ENCODE measurements around the gene ARID5B. TPM values are rescaled to one million over a fixed set of nuclear protein-coding genes. Genes with fewer than 3 reads are reported as not detected.

The ARID5B gene
- total RNA-seq, 1 experiment from 2014 or later, result 168 TPM

DNA sequence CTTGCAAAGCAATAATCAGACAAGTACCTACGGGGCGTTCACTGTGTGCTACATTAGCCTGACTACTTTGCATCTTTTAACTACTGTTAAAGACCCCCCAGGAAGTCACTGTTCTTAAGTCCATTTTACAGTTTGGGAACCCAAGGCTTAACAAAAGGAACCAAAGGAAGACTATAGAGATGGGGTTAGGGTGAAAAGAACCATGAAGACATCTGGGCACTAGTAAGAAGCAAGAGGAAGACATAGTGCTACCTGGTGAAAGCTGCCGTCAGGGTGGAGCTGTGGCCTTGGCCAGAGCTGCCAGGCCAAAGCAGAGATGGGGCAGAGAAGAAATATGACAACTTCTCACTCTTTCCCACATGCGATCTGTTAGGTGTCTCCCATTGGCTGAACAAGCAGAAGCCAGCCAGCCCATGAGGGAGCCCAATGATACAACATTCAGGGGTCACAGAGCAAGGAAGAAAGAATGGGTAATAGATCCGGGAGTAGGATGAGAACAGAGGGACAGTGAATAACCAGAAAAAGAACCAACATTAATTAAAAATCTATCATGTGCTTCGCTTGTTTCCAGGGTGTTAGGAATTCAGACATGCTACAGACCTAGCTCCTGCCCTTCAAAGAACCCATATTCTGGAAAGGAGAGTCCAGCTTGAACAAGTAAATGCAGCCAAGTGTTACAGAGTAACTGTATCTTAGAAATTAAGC lies 85.4 kb downstream of the ARID5B start:
- H3K27ac Mint-ChIP-seq (ENCODE audit: unreplicated experiment), result peak overlapping the region; percentile 26
- BruUV-seq (replicated peaks), result no TSS peak
- no peak for DNase-seq

DNA sequence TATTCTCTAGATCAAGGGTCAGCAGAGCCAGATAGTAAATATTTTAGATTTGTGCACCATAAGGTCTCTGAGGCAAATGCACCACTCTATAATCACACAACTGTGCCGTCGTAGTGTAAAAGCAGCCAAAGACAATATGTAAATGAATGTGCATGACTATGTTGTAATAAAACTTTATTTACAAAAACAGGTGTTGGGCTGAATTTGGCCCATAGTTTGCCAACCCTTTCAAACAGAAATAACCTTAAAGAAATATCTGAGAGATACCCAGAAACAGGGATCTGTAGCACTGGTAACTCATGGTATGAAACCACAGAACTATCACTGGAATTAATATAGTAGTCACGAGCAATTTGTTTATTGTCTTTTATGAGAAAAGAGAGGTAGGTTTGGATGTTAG lies 86.0 kb downstream of the ARID5B start:
- no peaks in the 10 kb centered on the region for H3K27me3 ChIP-seq (replicated peaks; ENCODE audit: control insufficient read depth, insufficient read depth, low read length)
- H3K27me3 Mint-ChIP-seq (ENCODE audit: insufficient read depth, unreplicated experiment), result no peaks in the 10 kb centered on the region
- H3K4me3 ChIP-seq (ENCODE audit: low read depth, low read length), result no peak overlapping the region
- H3K4me1 Mint-ChIP-seq (ENCODE audit: low read depth, unreplicated experiment), result peaks cover 67% of the 10 kb centered on the region
- H3K4me3 Mint-ChIP-seq (ENCODE audit: unreplicated experiment), result no peak overlapping the region
- DNase-seq, result no peak
- peaks cover 95% of the 10 kb centered on the region for H3K36me3 Mint-ChIP-seq (ENCODE audit: insufficient read depth, unreplicated experiment)
- H3K36me3 ChIP-seq (ENCODE audit: control insufficient read depth, insufficient read depth, low read length), result peaks cover 4% of the 10 kb centered on the region; the same call in 1 of the 2 replicates
- no peaks in the 10 kb centered on the region for H3K9me3 ChIP-seq
- intact Hi-C loops (cut with micrococcal nuclease; ENCODE audit: unreplicated experiment), result no loop called here
- peak overlapping the region; percentile 45 for H3K27ac Mint-ChIP-seq (ENCODE audit: unreplicated experiment)
- H3K9me3 Mint-ChIP-seq (ENCODE audit: unreplicated experiment), result no peaks in the 10 kb centered on the region
- no TSS peak for BruUV-seq (replicated peaks)
- POLR2A ChIA-PET, result no interaction called here
- TF ChIP-seq, protein P1, sequence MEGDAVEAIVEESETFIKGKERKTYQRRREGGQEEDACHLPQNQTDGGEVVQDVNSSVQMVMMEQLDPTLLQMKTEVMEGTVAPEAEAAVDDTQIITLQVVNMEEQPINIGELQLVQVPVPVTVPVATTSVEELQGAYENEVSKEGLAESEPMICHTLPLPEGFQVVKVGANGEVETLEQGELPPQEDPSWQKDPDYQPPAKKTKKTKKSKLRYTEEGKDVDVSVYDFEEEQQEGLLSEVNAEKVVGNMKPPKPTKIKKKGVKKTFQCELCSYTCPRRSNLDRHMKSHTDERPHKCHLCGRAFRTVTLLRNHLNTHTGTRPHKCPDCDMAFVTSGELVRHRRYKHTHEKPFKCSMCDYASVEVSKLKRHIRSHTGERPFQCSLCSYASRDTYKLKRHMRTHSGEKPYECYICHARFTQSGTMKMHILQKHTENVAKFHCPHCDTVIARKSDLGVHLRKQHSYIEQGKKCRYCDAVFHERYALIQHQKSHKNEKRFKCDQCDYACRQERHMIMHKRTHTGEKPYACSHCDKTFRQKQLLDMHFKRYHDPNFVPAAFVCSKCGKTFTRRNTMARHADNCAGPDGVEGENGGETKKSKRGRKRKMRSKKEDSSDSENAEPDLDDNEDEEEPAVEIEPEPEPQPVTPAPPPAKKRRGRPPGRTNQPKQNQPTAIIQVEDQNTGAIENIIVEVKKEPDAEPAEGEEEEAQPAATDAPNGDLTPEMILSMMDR (IDR thresholded peaks at IDR 0.05; ENCODE audit: insufficient read depth in 1 of 2, low read depth in 1 of 2, low read length in 1 of 2, severe bottlenecking in 1 of 2, unreplicated experiment in 1 of 2), result no peak
- CTCF ChIA-PET, result no interaction called here
- peaks cover 36% of the 10 kb centered on the region for H3K4me1 ChIP-seq

More for the DNA sequence above, 85.4 kb downstream of the ARID5B start:
- H3K9me3 Mint-ChIP-seq (ENCODE audit: unreplicated experiment), result no peaks in the 10 kb centered on the region
- CTCF ChIA-PET, result no interaction called here
- no peaks in the 10 kb centered on the region for H3K27me3 Mint-ChIP-seq (ENCODE audit: insufficient read depth, unreplicated experiment)
- POLR2A ChIA-PET, result no interaction called here
- intact Hi-C loops (cut with micrococcal nuclease; ENCODE audit: unreplicated experiment), result no loop called here
- Histone ChIP-seq H3K4me3 (ENCODE audit: low read depth, low read length) (no peak overlapping the region), H3K9me3 (no peaks in the 10 kb centered on the region), H3K36me3 (ENCODE audit: control insufficient read depth, insufficient read depth, low read length) (peaks cover 4% of the 10 kb centered on the region; the same call in 1 of the 2 replicates), H3K27me3 (replicated peaks; ENCODE audit: control insufficient read depth, insufficient read depth, low read length) (no peaks in the 10 kb centered on the region), H3K4me1 (peaks cover 36% of the 10 kb centered on the region)
- H3K4me3 Mint-ChIP-seq (ENCODE audit: unreplicated experiment), result no peak overlapping the region
- H3K36me3 Mint-ChIP-seq (ENCODE audit: insufficient read depth, unreplicated experiment), result peaks cover 95% of the 10 kb centered on the region
- TF ChIP-seq, protein P1 (IDR thresholded peaks at IDR 0.05; ENCODE audit: insufficient read depth in 1 of 2, low read depth in 1 of 2, low read length in 1 of 2, severe bottlenecking in 1 of 2, unreplicated experiment in 1 of 2), result no peak
- peaks cover 67% of the 10 kb centered on the region for H3K4me1 Mint-ChIP-seq (ENCODE audit: low read depth, unreplicated experiment)

DNA sequence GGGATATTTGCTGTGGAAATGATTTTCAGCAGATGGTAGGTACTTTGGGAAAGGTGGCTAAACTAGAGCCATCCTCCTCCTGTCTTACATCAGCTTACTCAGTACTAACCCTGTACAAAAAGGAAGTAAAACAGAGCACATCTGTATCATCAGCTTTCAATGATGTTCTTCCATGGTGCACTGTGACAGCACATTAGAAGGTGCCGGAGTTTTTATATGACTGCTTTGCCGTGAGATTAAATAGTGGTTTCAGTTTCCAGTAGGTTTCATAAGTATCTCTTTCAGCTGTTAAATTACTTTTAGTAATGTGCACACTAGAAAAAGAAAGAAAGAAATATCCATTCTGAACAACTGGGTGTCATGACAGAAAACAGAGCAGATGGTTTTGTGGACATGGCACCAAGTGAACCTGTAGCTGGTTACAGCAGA lies 86.5 kb downstream of the ARID5B start:
- H3K27me3 ChIP-seq (replicated peaks; ENCODE audit: control insufficient read depth, insufficient read depth, low read length), result no peaks in the 10 kb centered on the region
- ChIA-PET POLR2A (no interaction called here), CTCF (no interaction called here)
- no TSS peak for BruUV-seq (replicated peaks)
- H3K36me3 ChIP-seq (ENCODE audit: control insufficient read depth, insufficient read depth, low read length), result peaks cover 4% of the 10 kb centered on the region; the same call in 1 of the 2 replicates
- Mint-ChIP-seq H3K9me3 (ENCODE audit: unreplicated experiment) (no peaks in the 10 kb centered on the region), H3K27me3 (ENCODE audit: insufficient read depth, unreplicated experiment) (no peaks in the 10 kb centered on the region), H3K27ac (ENCODE audit: unreplicated experiment) (peak overlapping the region; percentile 45), H3K36me3 (ENCODE audit: insufficient read depth, unreplicated experiment) (peaks cover 95% of the 10 kb centered on the region), H3K4me3 (ENCODE audit: unreplicated experiment) (no peak overlapping the region), H3K4me1 (ENCODE audit: low read depth, unreplicated experiment) (peaks cover 69% of the 10 kb centered on the region)
- TF ChIP-seq, protein P1 (IDR thresholded peaks at IDR 0.05; ENCODE audit: insufficient read depth in 1 of 2, low read depth in 1 of 2, low read length in 1 of 2, severe bottlenecking in 1 of 2, unreplicated experiment in 1 of 2), result no peak
- no peak for DNase-seq
- no peak overlapping the region for H3K4me3 ChIP-seq (ENCODE audit: low read depth, low read length)
- no peaks in the 10 kb centered on the region for H3K9me3 ChIP-seq
- intact Hi-C loops (cut with micrococcal nuclease; ENCODE audit: unreplicated experiment), result no loop called here
- peaks cover 40% of the 10 kb centered on the region for H3K4me1 ChIP-seq

Measured in Caco-2 (cell line).